ENCODE data around the gene FAHD2A.

The FAHD2A gene

GRCh38 chr2:95372216-95372829 is 30.2 kb upstream of the FAHD2A start:
- no peak overlapping the region for H3K27ac ChIP-seq (ENCODE audit: low read depth, low read length)
- H3K36me3 ChIP-seq (ENCODE audit: low read length) = no peaks in the 10 kb centered on the region
- H3K9me3 ChIP-seq (ENCODE audit: insufficient read depth, low read length) = no peaks in the 10 kb centered on the region
- no peaks in the 10 kb centered on the region for H3K27me3 ChIP-seq (ENCODE audit: low read length)
- H3F3A ChIP-seq (ENCODE audit: insufficient read depth) = no peaks in the 10 kb centered on the region
- H3K4me3 ChIP-seq (ENCODE audit: insufficient read depth, low read length, poor library complexity, severe bottlenecking) = no peak overlapping the region
- H2AFZ ChIP-seq (ENCODE audit: low read depth, low read length, severe bottlenecking) = no peak overlapping the region
- H3K79me2 ChIP-seq (ENCODE audit: insufficient read depth, low read length) = no peaks in the 10 kb centered on the region
- TF ChIP-seq EZH2phosphoT487 (conservative IDR thresholded peaks at IDR 0.05; ENCODE audit: low read length) (no peak), CTCF (IDR thresholded peaks at IDR 0.05; ENCODE audit: insufficient read depth, low read length, poor library complexity, severe bottlenecking) (no peak)
- H3K4me2 ChIP-seq (ENCODE audit: low read depth, low read length, poor library complexity, severe bottlenecking) = no peak overlapping the region
- no peaks in the 10 kb centered on the region for H3K9me2 ChIP-seq (replicated peaks; ENCODE audit: insufficient read depth, low read length)
- no peaks in the 10 kb centered on the region for H4K20me1 ChIP-seq (ENCODE audit: low read depth, low read length)
- no peak overlapping the region for H3K9ac ChIP-seq (ENCODE audit: low read length)

- no peak overlapping the region for H3K4me2 ChIP-seq (ENCODE audit: low read depth, low read length, poor library complexity, severe bottlenecking)
- no peaks in the 10 kb centered on the region for H3K79me2 ChIP-seq (ENCODE audit: insufficient read depth, low read length)
- H3K27ac ChIP-seq (ENCODE audit: low read depth, low read length) = no peak overlapping the region
- H3K4me3 ChIP-seq (ENCODE audit: insufficient read depth, low read length, poor library complexity, severe bottlenecking) = no peak overlapping the region
- H2AFZ ChIP-seq (ENCODE audit: low read depth, low read length, severe bottlenecking) = no peak overlapping the region
- H3K27me3 ChIP-seq (ENCODE audit: low read length) = no peaks in the 10 kb centered on the region
- H4K20me1 ChIP-seq (ENCODE audit: low read depth, low read length) = no peaks in the 10 kb centered on the region
- TF ChIP-seq CTCF (IDR thresholded peaks at IDR 0.05; ENCODE audit: insufficient read depth, low read length, poor library complexity, severe bottlenecking) (no peak), EZH2phosphoT487 (conservative IDR thresholded peaks at IDR 0.05; ENCODE audit: low read length) (no peak)
- no peaks in the 10 kb centered on the region for H3K9me3 ChIP-seq (ENCODE audit: insufficient read depth, low read length)
- H3K9ac ChIP-seq (ENCODE audit: low read length) = no peak overlapping the region
- no peaks in the 10 kb centered on the region for H3K9me2 ChIP-seq (replicated peaks; ENCODE audit: insufficient read depth, low read length)
- H3K36me3 ChIP-seq (ENCODE audit: low read length) = no peaks in the 10 kb centered on the region
- H3F3A ChIP-seq (ENCODE audit: insufficient read depth) = no peaks in the 10 kb centered on the region
These were observed 29.7 kb upstream of the FAHD2A start for GRCh38 chr2:95372845-95373244.

GRCh38 chr2:95374029-95374428 is 28.5 kb upstream of the FAHD2A start:
- no peaks in the 10 kb centered on the region for H3K9me2 ChIP-seq (replicated peaks; ENCODE audit: insufficient read depth, low read length)
- H3K27me3 ChIP-seq (ENCODE audit: low read length) = no peaks in the 10 kb centered on the region
- H3K9me3 ChIP-seq (ENCODE audit: insufficient read depth, low read length) = no peaks in the 10 kb centered on the region
- H2AFZ ChIP-seq (ENCODE audit: low read depth, low read length, severe bottlenecking) = no peak overlapping the region
- no peak overlapping the region for H3K27ac ChIP-seq (ENCODE audit: low read depth, low read length)
- no peak overlapping the region for H3K4me3 ChIP-seq (ENCODE audit: insufficient read depth, low read length, poor library complexity, severe bottlenecking)
- no peaks in the 10 kb centered on the region for H3K36me3 ChIP-seq (ENCODE audit: low read length)
- H3K4me2 ChIP-seq (ENCODE audit: low read depth, low read length, poor library complexity, severe bottlenecking) = no peak overlapping the region
- H3F3A ChIP-seq (ENCODE audit: insufficient read depth) = no peaks in the 10 kb centered on the region
- H3K9ac ChIP-seq (ENCODE audit: low read length) = no peak overlapping the region
- no peak for TF ChIP-seq CTCF (IDR thresholded peaks at IDR 0.05; ENCODE audit: insufficient read depth, low read length, poor library complexity, severe bottlenecking)
- no peak for TF ChIP-seq EZH2phosphoT487 (conservative IDR thresholded peaks at IDR 0.05; ENCODE audit: low read length)
- no peaks in the 10 kb centered on the region for H4K20me1 ChIP-seq (ENCODE audit: low read depth, low read length)
- H3K79me2 ChIP-seq (ENCODE audit: insufficient read depth, low read length) = no peaks in the 10 kb centered on the region
